Left cardiac atrium (tissue), 4 donors: ENCODE data around the gene MRTFA. TPM values are rescaled to one million over a fixed set of nuclear protein-coding genes. Genes with fewer than 3 reads are reported as not detected.
A peak's percentile ranks its signal among the peaks of the same experiment; 100 is the strongest.
"Not testable (repeated sequence)": the region's sequence is repeated elsewhere in the genome, so short reads cannot be mapped to it uniquely, and the experiment has no call there.

Experiments used
- ATAC-seq, 2 donors: fragments of 200-7000 bp; cut with Tn5 transposase; one replicate each; pipeline ENCODE4 v1.9.1; 2020; ENCODE audit warnings: mild to moderate bottlenecking in 2 of 2, moderate library complexity in 2 of 2
- DNase-seq: peaks from one replicate; pipeline ENCODE4 v3.0.0-alpha.2; 2020
- intact Hi-C, 2 donors: fragments of 100-400 bp; cut with DNase I; formaldehyde crosslinking; loops; one replicate each; pipeline versions ENCODE4 v1.14.1 to v1.15.1; 2022 to 2023
- total RNA-seq, 2 donors: library from RNA; stranded (reverse); fragmentation: NEBNext Ultra II Directional; extraction: Animal tissue kit (Norgen Biotek cat#: 25700); gene quantifications; one replicate each; pipeline ENCODE4 v1.2.1, GENCODE V29; 2021
- donor health status: DM: no; HTN: yes; CAD: no.
- donor health status: DM: no; HTN: yes; CAD: no; lungs with severe emphysema.
- donor health status: DM: yes; HTN: yes; CAD: no.
- donor health status: Dilated cardiomyopathy.

The MRTFA gene
- total RNA-seq, 2 donors from 2014 or later = 28.8 to 34.3 TPM

- intact Hi-C loops = no loop called here
- ATAC-seq = peak; percentile 85 to 90
These were observed 28.8 kb upstream of the MRTFA start for GRCh38 chr22:40665312-40665711.

GRCh38 chr22:40661671-40662070 is 25.2 kb upstream of the MRTFA start:
- no peak for ATAC-seq
- intact Hi-C loops = no loop called here
- no peak for DNase-seq

More at GRCh38 chr22:40665312-40665711, 28.8 kb upstream of the MRTFA start:
- DNase-seq = peak; percentile 72

GRCh38 chr22:40660730-40661129 is 24.2 kb upstream of the MRTFA start:
- DNase-seq (no peak), ATAC-seq (no peak)
- intact Hi-C loops = no loop called here

- intact Hi-C loops = no loop called here
- ATAC-seq (no peak), DNase-seq (no peak)
These were observed 22.6 kb upstream of the MRTFA start for GRCh38 chr22:40659166-40659565.

GRCh38 chr22:40656651-40657050 is 20.1 kb upstream of the MRTFA start:
- DNase-seq, intact Hi-C loops, ATAC-seq: not testable (repeated sequence)

- intact Hi-C loops = not testable (repeated sequence)
These were observed 19.4 kb upstream of the MRTFA start for GRCh38 chr22:40655941-40656340.

GRCh38 chr22:40654522-40655167 is 18.1 kb upstream of the MRTFA start:
- peak; percentile 48 for DNase-seq
- ATAC-seq = peak; percentile 27 to 41
- intact Hi-C loops = no loop called here

More at GRCh38 chr22:40655941-40656340, 19.4 kb upstream of the MRTFA start:
- not testable (repeated sequence) for ATAC-seq, DNase-seq

GRCh38 chr22:40653361-40653760 is 16.8 kb upstream of the MRTFA start:
- DNase-seq = no peak
- intact Hi-C loops = no loop called here

GRCh38 chr22:40651563-40652501 is 15.3 kb upstream of the MRTFA start:
- intact Hi-C loops = no loop called here

More at GRCh38 chr22:40653361-40653760, 16.8 kb upstream of the MRTFA start:
- no peak for ATAC-seq

GRCh38 chr22:40651057-40651456 is 14.5 kb upstream of the MRTFA start:
- no peak for DNase-seq
- no peak for ATAC-seq
- intact Hi-C loops = no loop called here

More at GRCh38 chr22:40651563-40652501, 15.3 kb upstream of the MRTFA start:
- DNase-seq (peak; percentile 98), ATAC-seq (peak; percentile 96 to 98)

GRCh38 chr22:40648386-40648785 is 11.9 kb upstream of the MRTFA start:
- no peak for ATAC-seq
- intact Hi-C loops = loop anchor here (5.0 to 10.0 kb wide), 4 partner anchors 94 to 211 kb away; no protein-coding TSS in a partner anchor
- DNase-seq = peak; percentile 14

- ATAC-seq (no peak), DNase-seq (peak; percentile 2)
- intact Hi-C loops = loop anchor here (5.0 to 10.0 kb wide), 4 partner anchors 91 to 208 kb away; no protein-coding TSS in a partner anchor
These were observed 9.2 kb upstream of the MRTFA start for GRCh38 chr22:40645579-40646197.

- ATAC-seq (no peak), DNase-seq (no peak)
- intact Hi-C loops = loop anchor here (5.0 to 10.0 kb wide), 3 partner anchors 88 to 118 kb away; no protein-coding TSS in a partner anchor
These were observed 5.8 kb upstream of the MRTFA start for GRCh38 chr22:40642316-40642715.

GRCh38 chr22:40641269-40641668 is 4.8 kb upstream of the MRTFA start:
- DNase-seq = no peak
- no peak for ATAC-seq
- intact Hi-C loops = loop anchor here (5.0 to 10.0 kb wide), 3 partner anchors 86 to 116 kb away; no protein-coding TSS in a partner anchor

- intact Hi-C loops = no loop called here
- no peak for ATAC-seq
- no peak for DNase-seq
These were observed 1.7 kb upstream of the MRTFA start for GRCh38 chr22:40638261-40638660.

GRCh38 chr22:40637183-40638150 is 948 bp upstream of the MRTFA start:
- intact Hi-C loops = no loop called here
- ATAC-seq = peak; percentile 5 to 26
- peak; percentile 49 for DNase-seq

- intact Hi-C loops = no loop called here
- DNase-seq (no peak), ATAC-seq (peak; percentile 4 to 29)
These were observed 559 bp downstream of the MRTFA start for GRCh38 chr22:40635940-40636379.
